Breast epithelium (tissue), 4 donors: ENCODE results near the gene SRSF11. TPM values are rescaled to one million over a fixed set of nuclear protein-coding genes. Genes with fewer than 3 reads are reported as not detected.

Experiments
- DNase-seq, 2 donors: peaks; one replicate each; pipeline ENCODE4 v3.0.0-alpha.2; 2019; ENCODE audit warnings: low spot score in 2 of 2
- H3K27ac ChIP-seq, 2 donors: fragments of 200-600 bp; sonication (generic) in 1 of 2; one replicate each; pipeline ENCODE4 v1.5.1; 2016 to 2019; ENCODE audit warnings: mild to moderate bottlenecking in 1 of 2
- H3K27me3 ChIP-seq, 2 donors: fragments of 200-600 bp; sonication (generic) in 1 of 2; one replicate each; pipeline versions ENCODE4 v1.5.1 to v1.6.0; 2017 to 2019; ENCODE audit warnings: control low read depth in 1 of 2, mild to moderate bottlenecking in 1 of 2
- H3K36me3 ChIP-seq: fragments of 200-600 bp; one replicate; pipeline ENCODE4 v1.5.1; 2019
- H3K4me1 ChIP-seq, 2 donors: fragments of 200-600 bp; sonication (generic); one replicate each; pipeline ENCODE4 v1.5.1; 2016 to 2019; ENCODE audit warnings: control low read depth in 1 of 2
- H3K4me3 ChIP-seq, 3 donors: fragments of 200-600 bp; sonication (generic); 1 replicate in 2 of 3; 2 replicates in 1 of 3; pipeline ENCODE4 v1.5.1; 2016 to 2019; ENCODE audit warnings: mild to moderate bottlenecking in 3 of 3, moderate library complexity in 2 of 3
- H3K9me3 ChIP-seq, 2 donors: fragments of 200-600 bp; sonication (generic) in 1 of 2; one replicate each; pipeline ENCODE4 v1.5.1; 2016 to 2019; ENCODE audit warnings: control low read depth in 1 of 2
- POLR2A ChIP-seq: fragments of 450-650 bp; IDR thresholded peaks from one replicate; pipeline ENCODE4 v1.6.1; 2016; ENCODE audit warnings: antibody characterized with exemption, mild to moderate bottlenecking, moderate library complexity
- POLR2AphosphoS5 ChIP-seq, 3 donors: sonication (generic); formaldehyde crosslinking; IDR thresholded peaks; one replicate each; pipeline ENCODE4 v1.6.1; 2017; ENCODE audit warnings: antibody characterized with exemption in 3 of 3
- intact Hi-C: fragments of 100-400 bp; cut with DNase I; formaldehyde crosslinking; loops from one replicate; pipeline ENCODE4 v1.15.1; 2023; ENCODE audit warnings: low total_unique reads
- total RNA-seq, 3 donors: library from RNA; depleted of rRNA; stranded (reverse); fragments of >200 nt; gene quantifications; one replicate each; pipeline ENCODE4 v1.1.0, GENCODE V29; 2016
- TF ChIP-seq, protein P1 (sequence below), 3 donors: fragments of 450-650 bp; IDR thresholded peaks; one replicate each; pipeline ENCODE4 v1.5.1; 2016 to 2017; ENCODE audit warnings: antibody characterized with exemption in 3 of 3, mild to moderate bottlenecking in 3 of 3, moderate library complexity in 3 of 3

The SRSF11 gene
- total RNA-seq, 3 donors from 2014 or later, result 200 to 295 (median 225) TPM

DNA sequence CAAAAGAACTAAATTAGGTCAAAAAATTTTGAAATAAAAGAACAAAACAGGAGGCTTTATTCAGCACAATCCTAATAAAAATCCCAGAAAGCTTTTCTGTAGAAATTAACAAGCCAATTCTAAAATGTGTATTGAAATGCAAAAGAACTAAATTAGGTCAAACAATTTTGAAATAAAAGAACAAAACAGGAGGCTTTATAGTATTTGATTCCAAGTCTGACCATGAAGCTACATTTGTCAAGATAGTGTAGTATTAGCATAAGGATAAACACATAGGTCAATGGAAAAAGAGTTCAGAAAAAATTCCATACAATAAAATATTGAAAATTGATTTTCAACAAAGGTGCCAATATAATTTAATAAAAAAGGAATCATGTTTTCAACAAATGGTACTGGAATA, 26.6 kb upstream of the SRSF11 start:
- no peaks in the 10 kb centered on the region for H3K9me3 ChIP-seq
- H3K4me3 ChIP-seq, result no peak overlapping the region
- no peak for DNase-seq
- no peak overlapping the region for H3K27ac ChIP-seq
- intact Hi-C loops, result no loop called here
- TF ChIP-seq, protein P1, sequence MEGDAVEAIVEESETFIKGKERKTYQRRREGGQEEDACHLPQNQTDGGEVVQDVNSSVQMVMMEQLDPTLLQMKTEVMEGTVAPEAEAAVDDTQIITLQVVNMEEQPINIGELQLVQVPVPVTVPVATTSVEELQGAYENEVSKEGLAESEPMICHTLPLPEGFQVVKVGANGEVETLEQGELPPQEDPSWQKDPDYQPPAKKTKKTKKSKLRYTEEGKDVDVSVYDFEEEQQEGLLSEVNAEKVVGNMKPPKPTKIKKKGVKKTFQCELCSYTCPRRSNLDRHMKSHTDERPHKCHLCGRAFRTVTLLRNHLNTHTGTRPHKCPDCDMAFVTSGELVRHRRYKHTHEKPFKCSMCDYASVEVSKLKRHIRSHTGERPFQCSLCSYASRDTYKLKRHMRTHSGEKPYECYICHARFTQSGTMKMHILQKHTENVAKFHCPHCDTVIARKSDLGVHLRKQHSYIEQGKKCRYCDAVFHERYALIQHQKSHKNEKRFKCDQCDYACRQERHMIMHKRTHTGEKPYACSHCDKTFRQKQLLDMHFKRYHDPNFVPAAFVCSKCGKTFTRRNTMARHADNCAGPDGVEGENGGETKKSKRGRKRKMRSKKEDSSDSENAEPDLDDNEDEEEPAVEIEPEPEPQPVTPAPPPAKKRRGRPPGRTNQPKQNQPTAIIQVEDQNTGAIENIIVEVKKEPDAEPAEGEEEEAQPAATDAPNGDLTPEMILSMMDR (IDR thresholded peaks at IDR 0.05), result no peak
- no peak for TF ChIP-seq POLR2A
- no peaks in the 10 kb centered on the region for H3K27me3 ChIP-seq
- no peaks in the 10 kb centered on the region for H3K36me3 ChIP-seq
- no peaks in the 10 kb centered on the region for H3K4me1 ChIP-seq

GRCh38 chr1:70195342-70195741, 25.8 kb upstream of the SRSF11 start:
- Histone ChIP-seq H3K27ac (no peak overlapping the region), H3K4me1 (no peaks in the 10 kb centered on the region), H3K27me3 (no peaks in the 10 kb centered on the region), H3K36me3 (no peaks in the 10 kb centered on the region), H3K4me3 (no peak overlapping the region), H3K9me3 (no peaks in the 10 kb centered on the region)
- TF ChIP-seq, protein P1 (IDR thresholded peaks at IDR 0.05), result no peak
- no peak for TF ChIP-seq POLR2A
- no peak for TF ChIP-seq POLR2AphosphoS5 (IDR thresholded peaks at IDR 0.05)
- intact Hi-C loops, result no loop called here
- no peak for DNase-seq

DNA sequence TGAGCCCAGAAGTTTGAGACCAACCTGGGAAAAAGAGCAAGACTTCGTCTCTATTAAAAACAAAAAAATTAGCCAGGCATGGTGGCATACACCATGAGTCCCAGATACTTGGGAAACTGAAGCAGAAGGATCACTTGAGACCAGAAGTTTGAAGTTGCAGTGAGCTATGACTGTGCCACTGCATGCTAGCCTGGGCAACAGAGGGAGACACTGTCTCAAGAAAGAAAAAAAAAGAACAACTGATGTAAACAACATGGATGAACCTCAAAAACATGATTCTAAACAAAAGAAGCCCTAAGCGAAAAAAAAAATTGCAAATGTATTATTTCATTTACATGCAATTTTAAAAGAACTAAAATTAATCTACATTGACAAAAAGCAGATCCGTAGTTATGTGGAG, 24.8 kb upstream of the SRSF11 start:
- DNase-seq, result no peak
- no peaks in the 10 kb centered on the region for H3K4me1 ChIP-seq
- H3K9me3 ChIP-seq, result no peaks in the 10 kb centered on the region
- H3K27ac ChIP-seq, result no peak overlapping the region
- no peaks in the 10 kb centered on the region for H3K27me3 ChIP-seq
- intact Hi-C loops, result no loop called here
- TF ChIP-seq, protein P1 (IDR thresholded peaks at IDR 0.05), result no peak
- no peak for TF ChIP-seq POLR2AphosphoS5 (IDR thresholded peaks at IDR 0.05)
- no peak for TF ChIP-seq POLR2A
- no peak overlapping the region for H3K4me3 ChIP-seq
- no peaks in the 10 kb centered on the region for H3K36me3 ChIP-seq

- H3K27me3 ChIP-seq, result no peaks in the 10 kb centered on the region
- intact Hi-C loops, result no loop called here
- no peak overlapping the region for H3K4me3 ChIP-seq
- TF ChIP-seq, protein P1 (IDR thresholded peaks at IDR 0.05), result no peak
- TF ChIP-seq POLR2A, result no peak
- no peak for TF ChIP-seq POLR2AphosphoS5 (IDR thresholded peaks at IDR 0.05)
- peaks cover 0 to 11% of the 10 kb centered on the region in 2 donors for H3K4me1 ChIP-seq
- no peak overlapping the region for H3K27ac ChIP-seq
- H3K9me3 ChIP-seq, result no peaks in the 10 kb centered on the region
- DNase-seq, result no peak
- no peaks in the 10 kb centered on the region for H3K36me3 ChIP-seq
These were observed 21.1 kb upstream of the SRSF11 start for GRCh38 chr1:70200065-70200464.

DNA sequence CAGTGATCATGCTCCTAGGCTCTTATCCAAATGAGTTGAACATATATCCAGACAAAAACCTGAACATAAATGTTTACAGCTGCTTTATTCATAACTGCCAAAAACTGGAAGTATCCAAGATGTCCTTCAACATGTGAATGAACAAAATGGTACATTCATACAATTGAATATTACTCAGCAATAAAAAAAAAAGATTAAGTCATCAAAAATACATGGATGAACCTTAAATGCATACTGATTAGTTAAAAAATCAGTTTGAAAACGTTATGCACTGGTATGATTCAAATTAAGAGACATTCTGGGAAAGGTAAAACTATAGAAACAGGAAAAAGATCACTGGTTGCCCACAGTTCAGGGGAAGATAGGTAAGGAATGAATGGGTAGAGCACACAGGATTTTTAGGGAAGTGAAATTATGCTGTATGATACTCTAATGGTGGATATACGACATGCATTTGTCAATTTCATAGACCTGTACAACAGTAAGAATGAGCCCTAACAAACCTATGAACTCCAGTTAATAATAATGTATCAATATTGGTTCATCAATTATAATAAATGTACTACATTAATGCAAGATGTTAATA, 18.9 kb upstream of the SRSF11 start:
- H3K27ac ChIP-seq, result no peak overlapping the region
- TF ChIP-seq POLR2AphosphoS5 (IDR thresholded peaks at IDR 0.05) (no peak), POLR2A (no peak)
- TF ChIP-seq, protein P1 (IDR thresholded peaks at IDR 0.05), result no peak
- no peaks in the 10 kb centered on the region for H3K36me3 ChIP-seq
- no peak overlapping the region for H3K4me3 ChIP-seq
- no peak for DNase-seq
- peaks cover 0 to 20% of the 10 kb centered on the region in 2 donors for H3K4me1 ChIP-seq
- H3K9me3 ChIP-seq, result no peaks in the 10 kb centered on the region
- H3K27me3 ChIP-seq, result no peaks in the 10 kb centered on the region
- intact Hi-C loops, result no loop called here
